Panc1 (cell line): ENCODE data around the gene SLC16A6. TPM values are rescaled to one million over a fixed set of nuclear protein-coding genes. Genes with fewer than 3 reads are reported as not detected.

Experiments
- ATAC-seq: fragments of 200-7000 bp; cut with Tn5 transposase; 2 replicates; pipeline ENCODE4 v1.9.1; 2020; ENCODE audit warnings: mild to moderate bottlenecking, moderate library complexity
- BruUV-seq: library from RNA; stranded (reverse); fragments of 400-500 nt; replicated peaks from 2 replicates; lab custom pipeline; 2021; lab: Mats Ljungman, UMichigan
- CTCF ChIA-PET: fragments of 300-600 bp; sonication (Branson Sonifier 250); formaldehyde crosslinking; loops from one replicate; lab custom pipeline; 2022; ENCODE audit warnings: antibody characterized with exemption; lab: Charles Lee
- POLR2A ChIA-PET: fragments of 300-600 bp; sonication (Branson Sonifier 250); formaldehyde crosslinking; loops from one replicate; lab custom pipeline; 2022; ENCODE audit warnings: antibody characterized with exemption; lab: Charles Lee
- DNase-seq: peaks from one replicate; pipeline ENCODE4 v3.0.0-alpha.2; 2010; ENCODE audit warnings: low read depth, low spot score
- H3K27ac ChIP-seq: 2 replicates; pipeline ENCODE4 v1.5.1; 2011; ENCODE audit warnings: mild to moderate bottlenecking, low read length, inconsistent platforms
- H3K27me3 ChIP-seq: fragments of 200-500 bp; sonication (Bioruptor generic); 2 replicates; pipeline ENCODE4 v1.6.0; 2014; ENCODE audit warnings: low read length, inconsistent platforms; ENCODE audit not compliant: control insufficient read depth, insufficient read depth
- H3K36me3 ChIP-seq: fragments of 200-500 bp; sonication (Bioruptor generic); 2 replicates; pipeline ENCODE4 v1.5.1; 2014; ENCODE audit warnings: inconsistent platforms, mild to moderate bottlenecking, low read length, moderate library complexity; ENCODE audit not compliant: control insufficient read depth, insufficient read depth
- H3K4me1 ChIP-seq: 2 replicates; pipeline ENCODE4 v1.5.1; 2011; ENCODE audit warnings: inconsistent platforms, mild to moderate bottlenecking, low read length, moderate library complexity; ENCODE audit not compliant: control insufficient read depth, insufficient read depth
- H3K4me3 ChIP-seq, 2 experiments: 2 replicates each; pipeline ENCODE4 v1.5.1; 2011 to 2012; ENCODE audit warnings: low read depth in 2 of 2, low read length in 2 of 2, mild to moderate bottlenecking in 2 of 2, inconsistent platforms in 1 of 2, moderate library complexity in 1 of 2
- H3K9me3 ChIP-seq: fragments of 200-500 bp; sonication (Bioruptor generic); 2 replicates; pipeline ENCODE4 v1.5.1; 2014; ENCODE audit warnings: low read depth, mild to moderate bottlenecking, inconsistent platforms, low read length, moderate library complexity; ENCODE audit not compliant: control insufficient read depth, insufficient read depth
- POLR2AphosphoS5 ChIP-seq: IDR thresholded peaks from 2 replicates; pipeline ENCODE4 v1.6.1; 2012; ENCODE audit warnings: mild to moderate bottlenecking, low read depth, low read length, moderate library complexity
- SIN3A ChIP-seq: IDR thresholded peaks from 2 replicates; pipeline ENCODE4 v1.6.1; 2012; ENCODE audit warnings: low read depth, mild to moderate bottlenecking, low read length, moderate library complexity, borderline replicate concordance; ENCODE audit not compliant: insufficient read depth
- TCF7L2 ChIP-seq: IDR thresholded peaks from 2 replicates; pipeline ENCODE4 v1.6.1; 2011; ENCODE audit warnings: mild to moderate bottlenecking, low read depth, low read length, inconsistent platforms
- in situ Hi-C: cut with HindIII; loops from 2 replicates; pipeline ENCODE4 v1.10.0; 2016; ENCODE audit warnings: low sequenced_read_pairs, low pct_unique_long_range_greater_than_20kb
- intact Hi-C: fragments of 100-400 bp; cut with micrococcal nuclease; formaldehyde crosslinking; loops from one replicate; pipeline ENCODE4 v1.10.0; 2022; ENCODE audit not compliant: unreplicated experiment
- total RNA-seq: library from RNA; stranded (reverse); gene quantifications from one replicate; pipeline ENCODE4 v1.2.1, GENCODE V29; 2021; ENCODE audit not compliant: unreplicated experiment
- TF ChIP-seq, protein P1 (sequence below), 2 experiments: IDR thresholded peaks; 2 replicates each; pipeline ENCODE4 v1.6.1; 2011 to 2012; ENCODE audit warnings: low read depth in 2 of 2, control low read depth in 1 of 2, low read length in 1 of 2, mild to moderate bottlenecking in 1 of 2, moderate library complexity in 1 of 2; ENCODE audit not compliant: insufficient read depth in 1 of 2
- TF ChIP-seq, protein P2 (sequence below): fragments of 450-650 bp; IDR thresholded peaks from 2 replicates; pipeline ENCODE4 v1.5.1; 2017; ENCODE audit warnings: mild to moderate bottlenecking

Gene SLC16A6
- total RNA-seq, 1 experiment from 2014 or later: 0.26 TPM

DNA sequence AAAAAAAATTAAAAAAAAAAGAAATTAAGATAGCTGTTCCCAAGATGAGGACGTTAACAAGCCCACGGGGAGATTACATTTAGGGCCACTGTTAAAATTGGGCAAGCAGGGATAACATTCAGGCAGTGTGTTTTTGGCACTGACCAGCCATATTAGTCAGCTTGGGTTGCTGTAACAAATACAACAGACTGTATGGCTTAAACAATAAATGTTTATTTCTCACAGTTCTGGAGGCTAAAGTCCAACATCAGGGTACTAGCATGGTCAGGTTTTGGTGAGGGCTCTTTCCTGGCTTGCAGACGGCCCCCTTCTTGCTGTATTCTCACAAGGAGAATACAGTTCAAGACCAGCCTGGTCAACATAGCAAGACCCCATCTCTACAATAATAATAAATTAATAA is 31.7 kb upstream of the SLC16A6 start:
- TF ChIP-seq, protein P1, sequence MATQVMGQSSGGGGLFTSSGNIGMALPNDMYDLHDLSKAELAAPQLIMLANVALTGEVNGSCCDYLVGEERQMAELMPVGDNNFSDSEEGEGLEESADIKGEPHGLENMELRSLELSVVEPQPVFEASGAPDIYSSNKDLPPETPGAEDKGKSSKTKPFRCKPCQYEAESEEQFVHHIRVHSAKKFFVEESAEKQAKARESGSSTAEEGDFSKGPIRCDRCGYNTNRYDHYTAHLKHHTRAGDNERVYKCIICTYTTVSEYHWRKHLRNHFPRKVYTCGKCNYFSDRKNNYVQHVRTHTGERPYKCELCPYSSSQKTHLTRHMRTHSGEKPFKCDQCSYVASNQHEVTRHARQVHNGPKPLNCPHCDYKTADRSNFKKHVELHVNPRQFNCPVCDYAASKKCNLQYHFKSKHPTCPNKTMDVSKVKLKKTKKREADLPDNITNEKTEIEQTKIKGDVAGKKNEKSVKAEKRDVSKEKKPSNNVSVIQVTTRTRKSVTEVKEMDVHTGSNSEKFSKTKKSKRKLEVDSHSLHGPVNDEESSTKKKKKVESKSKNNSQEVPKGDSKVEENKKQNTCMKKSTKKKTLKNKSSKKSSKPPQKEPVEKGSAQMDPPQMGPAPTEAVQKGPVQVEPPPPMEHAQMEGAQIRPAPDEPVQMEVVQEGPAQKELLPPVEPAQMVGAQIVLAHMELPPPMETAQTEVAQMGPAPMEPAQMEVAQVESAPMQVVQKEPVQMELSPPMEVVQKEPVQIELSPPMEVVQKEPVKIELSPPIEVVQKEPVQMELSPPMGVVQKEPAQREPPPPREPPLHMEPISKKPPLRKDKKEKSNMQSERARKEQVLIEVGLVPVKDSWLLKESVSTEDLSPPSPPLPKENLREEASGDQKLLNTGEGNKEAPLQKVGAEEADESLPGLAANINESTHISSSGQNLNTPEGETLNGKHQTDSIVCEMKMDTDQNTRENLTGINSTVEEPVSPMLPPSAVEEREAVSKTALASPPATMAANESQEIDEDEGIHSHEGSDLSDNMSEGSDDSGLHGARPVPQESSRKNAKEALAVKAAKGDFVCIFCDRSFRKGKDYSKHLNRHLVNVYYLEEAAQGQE (IDR thresholded peaks at IDR 0.05; ENCODE audit: insufficient read depth in 1 of 2, low read depth in 2 of 2, low read length in 1 of 2): no peak
- TF ChIP-seq, protein P2, sequence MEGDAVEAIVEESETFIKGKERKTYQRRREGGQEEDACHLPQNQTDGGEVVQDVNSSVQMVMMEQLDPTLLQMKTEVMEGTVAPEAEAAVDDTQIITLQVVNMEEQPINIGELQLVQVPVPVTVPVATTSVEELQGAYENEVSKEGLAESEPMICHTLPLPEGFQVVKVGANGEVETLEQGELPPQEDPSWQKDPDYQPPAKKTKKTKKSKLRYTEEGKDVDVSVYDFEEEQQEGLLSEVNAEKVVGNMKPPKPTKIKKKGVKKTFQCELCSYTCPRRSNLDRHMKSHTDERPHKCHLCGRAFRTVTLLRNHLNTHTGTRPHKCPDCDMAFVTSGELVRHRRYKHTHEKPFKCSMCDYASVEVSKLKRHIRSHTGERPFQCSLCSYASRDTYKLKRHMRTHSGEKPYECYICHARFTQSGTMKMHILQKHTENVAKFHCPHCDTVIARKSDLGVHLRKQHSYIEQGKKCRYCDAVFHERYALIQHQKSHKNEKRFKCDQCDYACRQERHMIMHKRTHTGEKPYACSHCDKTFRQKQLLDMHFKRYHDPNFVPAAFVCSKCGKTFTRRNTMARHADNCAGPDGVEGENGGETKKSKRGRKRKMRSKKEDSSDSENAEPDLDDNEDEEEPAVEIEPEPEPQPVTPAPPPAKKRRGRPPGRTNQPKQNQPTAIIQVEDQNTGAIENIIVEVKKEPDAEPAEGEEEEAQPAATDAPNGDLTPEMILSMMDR: no peak
- no peak for TF ChIP-seq TCF7L2
- TF ChIP-seq POLR2AphosphoS5: no peak
- TF ChIP-seq SIN3A: no peak
- ATAC-seq (no peak), DNase-seq (no peak)
- Histone ChIP-seq H3K36me3 (no peaks in the 10 kb centered on the region), H3K4me3 (no peak overlapping the region), H3K9me3 (no peaks in the 10 kb centered on the region), H3K27me3 (no peaks in the 10 kb centered on the region), H3K27ac (no peak overlapping the region), H3K4me1 (no peaks in the 10 kb centered on the region)
- intact Hi-C loops (no loop called here), in situ Hi-C loops (no loop called here)
- POLR2A ChIA-PET: no interaction called here
- CTCF ChIA-PET: no interaction called here
- BruUV-seq: no TSS peak

DNA sequence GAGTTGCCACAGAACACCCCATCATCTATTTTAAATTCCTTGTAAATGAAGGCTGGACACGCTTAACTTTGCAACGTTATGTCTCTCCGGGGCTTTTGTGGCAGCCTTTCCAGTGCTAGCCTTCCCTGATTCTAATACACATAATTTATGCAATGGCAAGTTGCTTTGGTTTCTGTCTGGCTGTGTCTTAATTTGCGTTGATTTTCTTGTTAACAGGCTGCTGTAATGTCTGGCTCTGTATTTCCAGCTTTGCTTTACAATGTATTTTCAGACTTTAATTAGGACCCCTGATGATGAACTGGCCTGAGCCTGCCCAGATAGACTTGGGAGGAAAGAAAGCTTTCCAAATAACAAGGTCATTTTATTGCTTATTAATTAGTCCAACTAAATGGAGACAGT is 30.6 kb upstream of the SLC16A6 start:
- intact Hi-C loops: no loop called here
- in situ Hi-C loops: no loop called here
- ChIA-PET CTCF (no interaction called here), POLR2A (no interaction called here)
- DNase-seq (no peak), ATAC-seq (no peak)
- BruUV-seq: no TSS peak
- no peak for TF ChIP-seq TCF7L2
- TF ChIP-seq, protein P2: no peak
- TF ChIP-seq, protein P1 (IDR thresholded peaks at IDR 0.05; ENCODE audit: insufficient read depth in 1 of 2, low read depth in 2 of 2, low read length in 1 of 2): no peak
- no peak for TF ChIP-seq SIN3A
- no peak for TF ChIP-seq POLR2AphosphoS5
- Histone ChIP-seq H3K4me1 (no peaks in the 10 kb centered on the region), H3K4me3 (no peak overlapping the region), H3K9me3 (no peaks in the 10 kb centered on the region), H3K36me3 (no peaks in the 10 kb centered on the region), H3K27ac (no peak overlapping the region), H3K27me3 (no peaks in the 10 kb centered on the region)
